Measurements from ENCODE around the gene RASGEF1B. TPM values are rescaled to one million over a fixed set of nuclear protein-coding genes. Genes with fewer than 3 reads are reported as not detected.
A peak's percentile ranks its signal among the peaks of the same experiment; 100 is the strongest.

The RASGEF1B gene
- total and polyA plus RNA-seq, 4 experiments from 2014 or later = 2.2 to 9.4 (median 6.6) TPM

GRCh38 chr4:81452452-81453006 lies 19.2 kb downstream of the RASGEF1B start:
- Mint-ChIP-seq H3K36me3 (peaks cover 38 to 76% of the 10 kb centered on the region in 2 donors), H3K27me3 (no peaks in the 10 kb centered on the region), H3K27ac (peak overlapping the region in 1 of 7 donors; percentile 7), H3K4me1 (peaks cover 5 to 10% (median 10%) of the 10 kb centered on the region in 4 donors), H3K4me3 (no peak overlapping the region), H3K9me3 (no peaks in the 10 kb centered on the region)
- no peak for DNase-seq
- ChIA-PET POLR2A (ENCODE audit: partially characterized antibody) (interaction anchor here (0.6 to 0.7 kb wide), 2 partner anchors 9 to 407 kb away, joined by 3 read pairs; no protein-coding TSS in a partner anchor), CTCF (ENCODE audit: partially characterized antibody) (no interaction called here)
- intact Hi-C loops (cut with micrococcal nuclease) = no loop called here
- H3K27me3 ChIP-seq (ENCODE audit: insufficient read depth, low read length) = no peaks in the 10 kb centered on the region
- no peaks in the 10 kb centered on the region for H3K4me1 ChIP-seq (ENCODE audit: insufficient read depth, low read length)
- H3K27ac ChIP-seq (ENCODE audit: low read depth, low read length) = no peak overlapping the region
- H3K9me3 ChIP-seq (ENCODE audit: control insufficient read depth in 1 of 2, low read length in 2 of 2) = no peaks in the 10 kb centered on the region
- H3K4me3 ChIP-seq (ENCODE audit: low read length in 2 of 2) = no peak overlapping the region
- no peaks in the 10 kb centered on the region for H3K36me3 ChIP-seq (ENCODE audit: insufficient read depth, low read length)

GRCh38 chr4:81449015-81449414 lies 22.7 kb downstream of the RASGEF1B start:
- Histone ChIP-seq H3K9me3 (ENCODE audit: control insufficient read depth in 1 of 2, low read length in 2 of 2) (no peaks in the 10 kb centered on the region), H3K36me3 (ENCODE audit: insufficient read depth, low read length) (peaks cover 3% of the 10 kb centered on the region), H3K4me3 (ENCODE audit: low read length in 2 of 2) (no peak overlapping the region), H3K27ac (ENCODE audit: low read depth, low read length) (no peak overlapping the region), H3K4me1 (ENCODE audit: insufficient read depth, low read length) (no peaks in the 10 kb centered on the region), H3K27me3 (ENCODE audit: insufficient read depth, low read length) (no peaks in the 10 kb centered on the region)
- ChIA-PET POLR2A (ENCODE audit: partially characterized antibody) (no interaction called here), CTCF (ENCODE audit: partially characterized antibody) (no interaction called here)
- Mint-ChIP-seq H3K9me3 (no peaks in the 10 kb centered on the region), H3K27me3 (no peaks in the 10 kb centered on the region), H3K27ac (no peak overlapping the region), H3K4me1 (no peaks in the 10 kb centered on the region), H3K4me3 (no peak overlapping the region), H3K36me3 (peaks cover 61 to 85% of the 10 kb centered on the region in 2 donors)
- DNase-seq = no peak
- intact Hi-C loops (cut with micrococcal nuclease) = no loop called here

GRCh38 chr4:81447566-81448229 lies 24.0 kb downstream of the RASGEF1B start:
- CTCF ChIA-PET (ENCODE audit: partially characterized antibody) = no interaction called here
- Histone ChIP-seq H3K4me3 (ENCODE audit: low read length in 2 of 2) (no peak overlapping the region), H3K4me1 (ENCODE audit: insufficient read depth, low read length) (no peaks in the 10 kb centered on the region), H3K27me3 (ENCODE audit: insufficient read depth, low read length) (no peaks in the 10 kb centered on the region), H3K9me3 (ENCODE audit: control insufficient read depth in 1 of 2, low read length in 2 of 2) (no peaks in the 10 kb centered on the region), H3K36me3 (ENCODE audit: insufficient read depth, low read length) (peaks cover 3% of the 10 kb centered on the region), H3K27ac (ENCODE audit: low read depth, low read length) (no peak overlapping the region)
- Mint-ChIP-seq H3K27ac (no peak overlapping the region), H3K27me3 (no peaks in the 10 kb centered on the region), H3K36me3 (peaks cover 63 to 86% of the 10 kb centered on the region in 2 donors), H3K4me1 (no peaks in the 10 kb centered on the region), H3K4me3 (no peak overlapping the region), H3K9me3 (no peaks in the 10 kb centered on the region)
- no peak for DNase-seq
- POLR2A ChIA-PET (ENCODE audit: partially characterized antibody) = no interaction called here
- intact Hi-C loops (cut with micrococcal nuclease) = no loop called here

GRCh38 chr4:81446634-81447033 lies 25.1 kb downstream of the RASGEF1B start:
- H3K27me3 Mint-ChIP-seq = no peaks in the 10 kb centered on the region
- H3K4me1 Mint-ChIP-seq = no peaks in the 10 kb centered on the region
- Histone ChIP-seq H3K36me3 (ENCODE audit: insufficient read depth, low read length) (peaks cover 3% of the 10 kb centered on the region), H3K9me3 (ENCODE audit: control insufficient read depth in 1 of 2, low read length in 2 of 2) (no peaks in the 10 kb centered on the region), H3K4me3 (ENCODE audit: low read length in 2 of 2) (no peak overlapping the region), H3K27ac (ENCODE audit: low read depth, low read length) (no peak overlapping the region), H3K4me1 (ENCODE audit: insufficient read depth, low read length) (no peaks in the 10 kb centered on the region), H3K27me3 (ENCODE audit: insufficient read depth, low read length) (no peaks in the 10 kb centered on the region)
- H3K4me3 Mint-ChIP-seq = no peak overlapping the region
- no peak overlapping the region for H3K27ac Mint-ChIP-seq
- H3K36me3 Mint-ChIP-seq = peaks cover 63 to 87% of the 10 kb centered on the region in 2 donors
- ChIA-PET POLR2A (ENCODE audit: partially characterized antibody) (no interaction called here), CTCF (ENCODE audit: partially characterized antibody) (no interaction called here)
- no peak for DNase-seq
- intact Hi-C loops (cut with micrococcal nuclease) = no loop called here
- H3K9me3 Mint-ChIP-seq = no peaks in the 10 kb centered on the region

- POLR2A ChIA-PET (ENCODE audit: partially characterized antibody) = no interaction called here
- peaks cover 3% of the 10 kb centered on the region for H3K36me3 ChIP-seq (ENCODE audit: insufficient read depth, low read length)
Observed at GRCh38 chr4:81445196-81445595, 26.5 kb downstream of the RASGEF1B start.

GRCh38 chr4:81442484-81443085 lies 29.1 kb downstream of the RASGEF1B start:
- no peak overlapping the region for H3K27ac Mint-ChIP-seq
- intact Hi-C loops (cut with micrococcal nuclease) = no loop called here
- peaks cover 3% of the 10 kb centered on the region for H3K36me3 ChIP-seq (ENCODE audit: insufficient read depth, low read length)
- POLR2A ChIA-PET (ENCODE audit: partially characterized antibody) = no interaction called here
- H3K9me3 Mint-ChIP-seq = no peaks in the 10 kb centered on the region
- H3K4me3 ChIP-seq (ENCODE audit: low read length in 2 of 2) = no peak overlapping the region
- H3K27me3 ChIP-seq (ENCODE audit: insufficient read depth, low read length) = no peaks in the 10 kb centered on the region
- no peaks in the 10 kb centered on the region for H3K27me3 Mint-ChIP-seq
- peaks cover 85 to 93% of the 10 kb centered on the region in 2 donors for H3K36me3 Mint-ChIP-seq
- H3K4me1 Mint-ChIP-seq = no peaks in the 10 kb centered on the region
- no peak overlapping the region for H3K27ac ChIP-seq (ENCODE audit: low read depth, low read length)
- no peak for DNase-seq
- no peaks in the 10 kb centered on the region for H3K9me3 ChIP-seq (ENCODE audit: control insufficient read depth in 1 of 2, low read length in 2 of 2)
- H3K4me1 ChIP-seq (ENCODE audit: insufficient read depth, low read length) = no peaks in the 10 kb centered on the region
- CTCF ChIA-PET (ENCODE audit: partially characterized antibody) = no interaction called here
- no peak overlapping the region for H3K4me3 Mint-ChIP-seq

More at GRCh38 chr4:81445196-81445595, 26.5 kb downstream of the RASGEF1B start:
- no peak for DNase-seq
- Histone ChIP-seq H3K27ac (ENCODE audit: low read depth, low read length) (no peak overlapping the region), H3K9me3 (ENCODE audit: control insufficient read depth in 1 of 2, low read length in 2 of 2) (no peaks in the 10 kb centered on the region), H3K4me3 (ENCODE audit: low read length in 2 of 2) (no peak overlapping the region), H3K4me1 (ENCODE audit: insufficient read depth, low read length) (no peaks in the 10 kb centered on the region), H3K27me3 (ENCODE audit: insufficient read depth, low read length) (no peaks in the 10 kb centered on the region)
- Mint-ChIP-seq H3K27me3 (no peaks in the 10 kb centered on the region), H3K36me3 (peaks cover 73 to 90% of the 10 kb centered on the region in 2 donors), H3K4me3 (no peak overlapping the region), H3K4me1 (no peaks in the 10 kb centered on the region), H3K27ac (no peak overlapping the region), H3K9me3 (no peaks in the 10 kb centered on the region)
- intact Hi-C loops (cut with micrococcal nuclease) = no loop called here
- CTCF ChIA-PET (ENCODE audit: partially characterized antibody) = interaction anchor here (0.7 kb wide), 1 partner anchor 13 kb away, joined by 3 read pairs; no protein-coding TSS in a partner anchor

GRCh38 chr4:81440949-81441348 lies 30.8 kb downstream of the RASGEF1B start:
- Histone ChIP-seq H3K9me3 (ENCODE audit: control insufficient read depth in 1 of 2, low read length in 2 of 2) (no peaks in the 10 kb centered on the region), H3K27ac (ENCODE audit: low read depth, low read length) (no peak overlapping the region), H3K4me1 (ENCODE audit: insufficient read depth, low read length) (no peaks in the 10 kb centered on the region), H3K36me3 (ENCODE audit: insufficient read depth, low read length) (peaks cover 3% of the 10 kb centered on the region), H3K4me3 (ENCODE audit: low read length in 2 of 2) (no peak overlapping the region), H3K27me3 (ENCODE audit: insufficient read depth, low read length) (no peaks in the 10 kb centered on the region)
- no peaks in the 10 kb centered on the region for H3K4me1 Mint-ChIP-seq
- DNase-seq = no peak
- H3K36me3 Mint-ChIP-seq = peaks cover 74 to 77% of the 10 kb centered on the region in 2 donors
- no peaks in the 10 kb centered on the region for H3K27me3 Mint-ChIP-seq
- no peaks in the 10 kb centered on the region for H3K9me3 Mint-ChIP-seq
- H3K27ac Mint-ChIP-seq = no peak overlapping the region
- ChIA-PET CTCF (ENCODE audit: partially characterized antibody) (no interaction called here), POLR2A (ENCODE audit: partially characterized antibody) (no interaction called here)
- no peak overlapping the region for H3K4me3 Mint-ChIP-seq
- intact Hi-C loops (cut with micrococcal nuclease) = no loop called here
